ENCODE results near the gene CDH8.
"Not testable (repeated sequence)": the region's sequence is repeated elsewhere in the genome, so short reads cannot be mapped to it uniquely, and the experiment has no call there.

CDH8 gene

DNA sequence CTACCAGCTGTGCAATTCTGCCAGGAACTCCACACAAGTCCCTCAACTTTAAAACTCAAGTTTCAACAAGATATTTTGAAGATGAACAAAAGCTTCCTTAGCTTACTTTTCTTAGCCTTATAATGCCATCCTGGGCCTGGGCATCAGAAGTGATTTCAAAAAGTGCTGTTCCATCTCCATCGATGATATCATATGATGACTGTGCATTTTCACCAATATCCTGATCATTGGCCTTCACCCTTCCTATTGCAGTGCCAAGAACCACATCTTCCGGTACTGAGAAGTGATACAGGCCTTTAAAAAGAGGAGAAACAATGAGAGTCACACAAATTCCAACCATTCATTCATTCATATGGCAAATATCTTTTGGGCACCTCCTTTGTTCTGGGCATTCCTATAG lies 215.4 kb downstream of the CDH8 start:
- H3K27ac ChIP-seq (ENCODE audit: low read depth, low read length, severe bottlenecking): no peak overlapping the region
- H3K9me3 ChIP-seq (ENCODE audit: control insufficient read depth, low read length): no peaks in the 10 kb centered on the region
- H3K36me3 ChIP-seq (ENCODE audit: control insufficient read depth, insufficient read depth, low read length): no peaks in the 10 kb centered on the region
- peaks cover 9% of the 10 kb centered on the region for H3K4me1 ChIP-seq (ENCODE audit: control insufficient read depth, insufficient read depth, low read length, poor library complexity, severe bottlenecking)
- WGBS, 2 experiments (ENCODE audit: insufficient coverage in 2 of 2): 100% methylated on average over 1 to 2 of the region's 2 CpGs
- H3K4me3 ChIP-seq (ENCODE audit: extremely low read depth, insufficient read depth, low read length, poor library complexity, severe bottlenecking): no peak overlapping the region

DNA sequence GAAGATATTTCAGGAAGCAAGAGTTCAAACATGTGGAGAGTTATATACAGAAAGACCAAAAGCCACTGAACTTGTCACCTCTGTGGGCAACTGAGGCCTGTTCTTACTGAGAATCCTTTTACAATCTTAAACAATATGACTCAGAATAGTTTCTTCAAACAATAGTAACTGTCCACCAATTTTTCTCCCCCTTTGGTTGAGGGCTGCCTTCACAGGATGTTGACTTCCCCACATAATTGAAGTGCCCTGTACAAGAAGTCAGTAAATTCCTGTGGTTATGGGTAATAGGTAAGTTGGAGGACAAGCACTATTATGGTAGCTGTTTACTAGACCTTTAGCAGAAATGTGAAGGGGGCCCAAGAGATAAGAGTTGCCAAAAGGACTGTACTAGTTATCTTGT lies 215.8 kb downstream of the CDH8 start:
- Histone ChIP-seq H3K36me3 (ENCODE audit: control insufficient read depth, insufficient read depth, low read length) (no peaks in the 10 kb centered on the region), H3K27ac (ENCODE audit: low read depth, low read length, severe bottlenecking) (no peak overlapping the region), H3K9me3 (ENCODE audit: control insufficient read depth, low read length) (no peaks in the 10 kb centered on the region), H3K4me3 (ENCODE audit: extremely low read depth, insufficient read depth, low read length, poor library complexity, severe bottlenecking) (no peak overlapping the region), H3K4me1 (ENCODE audit: control insufficient read depth, insufficient read depth, low read length, poor library complexity, severe bottlenecking) (peaks cover 11% of the 10 kb centered on the region)

DNA sequence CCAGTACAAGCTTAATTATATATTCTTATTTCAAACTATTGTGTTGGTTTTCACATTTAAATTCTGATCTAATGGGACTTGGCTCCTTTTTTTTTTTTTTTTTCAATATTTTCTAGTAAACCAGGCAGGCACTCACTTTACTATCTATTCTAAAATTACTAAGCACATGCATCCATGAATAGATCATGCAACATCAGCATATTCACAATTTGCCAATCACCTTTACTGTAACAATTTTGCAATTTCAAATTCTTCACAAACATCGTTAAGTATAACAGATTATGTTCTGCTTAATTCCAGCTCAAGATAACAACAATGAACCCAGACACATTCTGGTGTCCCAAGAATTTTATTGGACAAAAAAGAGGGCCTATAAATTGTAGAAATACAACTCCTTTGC lies 217.4 kb downstream of the CDH8 start:
- Histone ChIP-seq H3K4me1 (ENCODE audit: control insufficient read depth, insufficient read depth, low read length, poor library complexity, severe bottlenecking) (peaks cover 18% of the 10 kb centered on the region), H3K9me3 (ENCODE audit: control insufficient read depth, low read length) (no peaks in the 10 kb centered on the region), H3K4me3 (ENCODE audit: extremely low read depth, insufficient read depth, low read length, poor library complexity, severe bottlenecking) (no peak overlapping the region), H3K36me3 (ENCODE audit: control insufficient read depth, insufficient read depth, low read length) (no peaks in the 10 kb centered on the region), H3K27ac (ENCODE audit: low read depth, low read length, severe bottlenecking) (no peak overlapping the region)
- no CpG with 5 or more reads among the region's 1 CpG for WGBS, 2 experiments (ENCODE audit: insufficient coverage in 2 of 2)

DNA sequence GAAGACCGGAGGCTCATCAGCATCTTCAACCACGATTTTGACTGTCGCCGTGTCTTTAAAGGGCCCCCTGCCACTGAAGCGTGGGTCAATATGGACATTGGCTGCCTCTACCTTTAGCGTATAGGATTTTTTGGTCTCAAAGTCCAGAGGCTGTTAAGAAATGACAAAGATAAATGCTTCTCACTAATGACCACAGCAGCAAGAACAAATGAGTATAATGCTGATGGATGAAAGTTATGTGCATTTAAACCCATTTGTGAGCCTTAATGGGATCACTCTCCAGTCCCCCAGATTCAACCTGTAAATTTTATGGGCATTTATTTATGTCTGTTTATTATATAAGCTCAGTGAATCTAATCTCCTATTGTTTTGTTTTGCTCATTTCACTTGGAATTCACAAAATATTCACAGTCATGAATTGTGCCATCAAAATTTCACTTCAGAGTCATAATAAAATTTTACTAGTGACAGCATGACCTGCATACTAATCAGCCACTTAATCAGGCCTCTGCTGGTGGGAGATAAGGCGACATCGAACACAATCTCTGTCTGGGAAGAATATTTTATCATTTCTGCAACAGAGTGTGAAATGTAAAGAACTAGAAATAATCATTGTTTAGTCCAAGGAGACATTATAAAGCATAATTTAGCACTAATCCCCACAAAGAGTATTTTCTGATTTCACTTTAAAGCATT lies 218.5 kb downstream of the CDH8 start:
- Histone ChIP-seq H3K4me1 (ENCODE audit: control insufficient read depth, insufficient read depth, low read length, poor library complexity, severe bottlenecking) (peaks cover 18% of the 10 kb centered on the region), H3K36me3 (ENCODE audit: control insufficient read depth, insufficient read depth, low read length) (no peaks in the 10 kb centered on the region), H3K4me3 (ENCODE audit: extremely low read depth, insufficient read depth, low read length, poor library complexity, severe bottlenecking) (no peak overlapping the region), H3K9me3 (ENCODE audit: control insufficient read depth, low read length) (no peaks in the 10 kb centered on the region), H3K27ac (ENCODE audit: low read depth, low read length, severe bottlenecking) (no peak overlapping the region)
- 96 to 98% methylated on average over 4 to 6 of the region's 8 CpGs for WGBS, 2 experiments (ENCODE audit: insufficient coverage in 2 of 2)

DNA sequence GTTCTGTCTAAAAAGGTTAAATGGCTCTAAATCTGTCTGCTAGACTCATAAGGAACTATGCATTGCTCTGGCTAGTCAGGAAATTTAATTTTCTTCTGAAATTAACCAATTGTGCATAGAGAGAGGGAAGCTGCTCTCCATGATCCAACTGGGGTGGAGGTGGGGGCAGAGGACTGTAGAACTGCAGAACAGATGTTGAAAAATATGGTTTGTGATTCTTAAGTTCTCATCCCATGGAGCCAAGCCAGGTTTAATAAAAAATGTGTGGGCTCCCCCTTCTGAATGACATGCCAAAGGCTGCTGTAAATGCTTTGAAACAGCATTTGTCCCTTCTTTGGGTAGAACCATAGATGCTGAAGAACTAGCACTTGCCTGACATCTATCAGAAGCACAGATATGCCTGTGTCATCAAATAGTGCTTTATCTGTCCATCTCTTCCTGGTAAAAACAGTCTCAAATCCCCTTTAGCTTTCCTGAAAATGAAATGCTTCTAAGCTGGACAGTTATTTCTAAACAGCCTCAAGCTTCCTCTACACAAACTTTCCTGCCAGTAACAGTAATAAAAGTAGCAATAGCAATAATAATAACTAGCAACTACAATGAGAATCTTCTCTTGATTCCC lies 221.4 kb downstream of the CDH8 start:
- Histone ChIP-seq H3K9me3 (ENCODE audit: control insufficient read depth, low read length) (no peaks in the 10 kb centered on the region), H3K4me1 (ENCODE audit: control insufficient read depth, insufficient read depth, low read length, poor library complexity, severe bottlenecking) (peaks cover 9% of the 10 kb centered on the region), H3K27ac (ENCODE audit: low read depth, low read length, severe bottlenecking) (no peak overlapping the region), H3K4me3 (ENCODE audit: extremely low read depth, insufficient read depth, low read length, poor library complexity, severe bottlenecking) (no peak overlapping the region), H3K36me3 (ENCODE audit: control insufficient read depth, insufficient read depth, low read length) (no peaks in the 10 kb centered on the region)

DNA sequence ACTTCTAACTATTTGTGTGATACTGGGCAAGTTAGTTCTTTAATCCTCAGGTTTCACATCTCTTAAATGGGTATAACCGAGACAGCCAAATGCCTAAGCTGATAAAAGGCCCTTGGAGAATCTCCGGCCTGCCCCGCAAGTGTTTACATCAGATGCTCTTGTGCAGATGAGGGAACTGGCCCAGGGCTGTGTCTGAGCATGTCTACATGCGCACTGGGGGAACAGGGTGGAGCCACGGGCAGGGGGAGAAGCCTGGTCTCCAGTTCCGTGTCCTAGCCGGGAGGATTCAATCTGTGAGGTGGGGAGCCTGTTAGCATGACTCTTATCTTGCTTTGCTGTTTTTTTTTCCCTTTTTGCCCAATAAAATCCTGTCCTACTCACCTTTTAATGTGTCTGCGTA lies 222.9 kb downstream of the CDH8 start:
- Histone ChIP-seq H3K27ac (ENCODE audit: low read depth, low read length, severe bottlenecking) (no peak overlapping the region), H3K4me3 (ENCODE audit: extremely low read depth, insufficient read depth, low read length, poor library complexity, severe bottlenecking) (no peak overlapping the region)
- WGBS, 2 experiments (ENCODE audit: insufficient coverage in 2 of 2): 79 to 86% methylated on average over 4 to 5 of the region's 8 CpGs

DNA sequence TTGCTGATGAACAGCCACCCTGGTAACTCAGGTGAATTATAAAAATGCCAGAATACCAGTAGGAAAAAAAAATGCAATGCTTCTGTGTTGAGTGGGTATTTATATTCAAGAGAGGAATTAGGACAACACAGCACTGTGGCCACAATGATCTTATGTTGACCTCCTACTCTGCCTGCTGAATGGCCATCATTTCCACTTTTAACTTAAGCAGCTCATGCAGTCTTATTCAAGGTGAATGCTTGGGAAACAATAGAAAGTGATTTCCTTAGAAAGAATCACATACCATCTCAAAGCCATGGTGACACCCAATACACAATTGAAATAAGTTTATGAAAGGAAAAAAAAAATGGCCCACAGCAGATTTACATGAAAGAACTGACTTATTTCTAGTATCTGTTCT lies 224.0 kb downstream of the CDH8 start:
- H3K9me3 ChIP-seq (ENCODE audit: control insufficient read depth, low read length): no peaks in the 10 kb centered on the region
- H3K27ac ChIP-seq (ENCODE audit: low read depth, low read length, severe bottlenecking): no peak overlapping the region
- H3K4me3 ChIP-seq (ENCODE audit: extremely low read depth, insufficient read depth, low read length, poor library complexity, severe bottlenecking): no peak overlapping the region
- H3K36me3 ChIP-seq (ENCODE audit: control insufficient read depth, insufficient read depth, low read length): no peaks in the 10 kb centered on the region
- H3K4me1 ChIP-seq (ENCODE audit: control insufficient read depth, insufficient read depth, low read length, poor library complexity, severe bottlenecking): peaks cover 9% of the 10 kb centered on the region

More for the DNA sequence above, 222.9 kb downstream of the CDH8 start:
- no peaks in the 10 kb centered on the region for H3K36me3 ChIP-seq (ENCODE audit: control insufficient read depth, insufficient read depth, low read length)
- no peaks in the 10 kb centered on the region for H3K9me3 ChIP-seq (ENCODE audit: control insufficient read depth, low read length)
- peaks cover 9% of the 10 kb centered on the region for H3K4me1 ChIP-seq (ENCODE audit: control insufficient read depth, insufficient read depth, low read length, poor library complexity, severe bottlenecking)

DNA sequence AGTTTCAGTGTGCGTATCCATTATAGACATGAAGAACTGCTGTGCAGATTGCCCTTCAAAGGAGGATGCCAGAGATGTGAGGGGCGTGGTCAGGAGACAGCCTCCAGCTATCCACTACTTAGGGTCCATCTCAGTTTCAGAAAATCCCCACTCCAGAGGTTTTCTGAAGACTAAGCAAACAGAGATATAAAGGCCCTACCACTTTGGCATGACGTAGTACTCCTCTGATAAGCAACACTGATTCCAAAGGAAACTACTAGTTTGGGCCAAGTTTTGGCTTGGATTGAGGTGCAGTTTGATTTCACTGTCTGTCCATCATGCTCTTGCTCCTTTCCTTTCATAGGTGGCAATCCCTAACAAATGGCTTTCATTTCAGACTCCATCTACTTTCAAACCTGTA lies 228.7 kb downstream of the CDH8 start:
- Histone ChIP-seq H3K27ac (ENCODE audit: low read depth, low read length, severe bottlenecking) (no peak overlapping the region), H3K4me1 (ENCODE audit: control insufficient read depth, insufficient read depth, low read length, poor library complexity, severe bottlenecking) (no peaks in the 10 kb centered on the region), H3K4me3 (ENCODE audit: extremely low read depth, insufficient read depth, low read length, poor library complexity, severe bottlenecking) (no peak overlapping the region), H3K9me3 (ENCODE audit: control insufficient read depth, low read length) (no peaks in the 10 kb centered on the region), H3K36me3 (ENCODE audit: control insufficient read depth, insufficient read depth, low read length) (no peaks in the 10 kb centered on the region)
- 95 to 100% methylated on average over 2 of the region's 3 CpGs for WGBS, 2 experiments (ENCODE audit: insufficient coverage in 2 of 2)

DNA sequence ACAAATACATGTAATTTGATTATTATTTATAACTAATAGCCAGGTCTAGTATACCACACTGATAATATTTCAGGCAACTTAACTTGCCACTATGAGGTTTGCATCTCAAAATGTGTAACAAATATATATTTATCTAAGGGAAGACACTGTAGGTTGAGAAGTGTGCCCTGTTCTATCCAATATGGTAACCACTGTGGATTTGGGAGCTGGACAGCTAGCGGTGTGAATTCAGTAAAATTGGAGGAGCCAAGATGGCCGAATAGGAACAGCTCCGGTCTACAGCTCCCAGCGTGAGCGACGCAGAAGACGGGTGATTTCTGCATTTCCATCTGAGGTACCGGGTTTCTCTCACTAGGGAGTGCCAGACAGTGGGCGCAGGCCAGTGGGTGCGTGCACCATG lies 235.0 kb downstream of the CDH8 start:
- H3K4me3 ChIP-seq (ENCODE audit: extremely low read depth, insufficient read depth, low read length, poor library complexity, severe bottlenecking); H3K4me1 ChIP-seq (ENCODE audit: control insufficient read depth, insufficient read depth, low read length, poor library complexity, severe bottlenecking); H3K36me3 ChIP-seq (ENCODE audit: control insufficient read depth, insufficient read depth, low read length); H3K27ac ChIP-seq (ENCODE audit: low read depth, low read length, severe bottlenecking); H3K9me3 ChIP-seq (ENCODE audit: control insufficient read depth, low read length): not testable (repeated sequence)
- WGBS, 2 experiments (ENCODE audit: insufficient coverage in 2 of 2): 96% methylated on average over 3 of the region's 10 CpGs; no CpG with 5 or more reads in 1 of the 2 experiments

DNA sequence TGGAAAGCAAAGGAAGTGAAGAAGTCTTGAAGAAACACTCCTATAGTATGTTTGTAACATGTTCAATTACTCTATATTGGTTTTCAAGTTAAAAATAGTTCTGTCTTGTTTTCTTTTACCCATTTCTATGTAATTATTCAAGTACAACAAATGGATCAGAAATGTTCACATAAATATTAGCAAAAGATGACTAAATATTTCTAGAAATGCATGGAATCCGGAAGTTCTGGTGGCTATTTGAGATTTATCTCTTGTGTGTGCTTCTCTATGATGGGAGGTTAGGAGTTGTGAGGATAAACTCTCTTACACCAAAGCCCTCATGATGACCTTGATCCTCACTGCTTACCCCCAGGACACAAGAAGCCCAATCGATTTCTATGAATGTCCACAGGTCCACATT lies 237.5 kb downstream of the CDH8 start:
- Histone ChIP-seq H3K9me3 (ENCODE audit: control insufficient read depth, low read length) (no peaks in the 10 kb centered on the region), H3K27ac (ENCODE audit: low read depth, low read length, severe bottlenecking) (no peak overlapping the region), H3K4me1 (ENCODE audit: control insufficient read depth, insufficient read depth, low read length, poor library complexity, severe bottlenecking) (peaks cover 3% of the 10 kb centered on the region), H3K4me3 (ENCODE audit: extremely low read depth, insufficient read depth, low read length, poor library complexity, severe bottlenecking) (no peak overlapping the region), H3K36me3 (ENCODE audit: control insufficient read depth, insufficient read depth, low read length) (no peaks in the 10 kb centered on the region)
- WGBS, 2 experiments (ENCODE audit: insufficient coverage in 2 of 2): 86 to 100% methylated on average over 1 of the region's 2 CpGs

DNA sequence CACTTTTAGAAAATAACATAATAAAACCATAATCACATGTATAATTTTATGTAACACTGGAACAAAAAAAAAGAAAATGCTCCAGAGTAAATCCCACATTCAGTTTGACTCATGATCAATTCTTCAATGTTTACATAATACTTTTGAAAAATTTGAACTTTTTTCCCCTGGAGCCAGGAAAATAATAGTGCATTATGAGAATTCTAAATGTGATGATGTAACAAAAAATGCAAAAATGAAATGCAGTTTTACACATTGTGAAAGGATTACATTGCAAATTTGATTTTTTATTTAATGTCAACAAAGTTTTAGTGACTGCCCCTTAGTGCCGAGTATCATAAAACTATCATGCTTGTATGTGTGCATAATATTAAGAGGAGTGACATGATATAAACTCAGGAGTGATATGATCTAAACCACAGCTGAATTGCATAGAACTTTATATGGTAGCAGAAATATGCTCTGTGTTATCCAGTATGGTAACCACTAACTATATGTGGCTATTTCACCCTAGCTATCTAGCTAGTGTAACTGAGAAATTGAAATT lies 238.2 kb downstream of the CDH8 start:
- no peaks in the 10 kb centered on the region for H3K9me3 ChIP-seq (ENCODE audit: control insufficient read depth, low read length)
- WGBS, 2 experiments (ENCODE audit: insufficient coverage in 2 of 2): no CpG with 5 or more reads among the region's 1 CpG

More for the DNA sequence above, 238.2 kb downstream of the CDH8 start:
- Histone ChIP-seq H3K27ac (ENCODE audit: low read depth, low read length, severe bottlenecking) (no peak overlapping the region), H3K36me3 (ENCODE audit: control insufficient read depth, insufficient read depth, low read length) (no peaks in the 10 kb centered on the region), H3K4me1 (ENCODE audit: control insufficient read depth, insufficient read depth, low read length, poor library complexity, severe bottlenecking) (peaks cover 3% of the 10 kb centered on the region), H3K4me3 (ENCODE audit: extremely low read depth, insufficient read depth, low read length, poor library complexity, severe bottlenecking) (no peak overlapping the region)

Data from mesodermal cell (in vitro differentiated cells).